Measurements from ENCODE around the gene EPB41L4B. TPM values are rescaled to one million over a fixed set of nuclear protein-coding genes. Genes with fewer than 3 reads are reported as not detected.

The EPB41L4B gene
- total RNA-seq, 2 donors from 2014 or later: 6.4 to 6.6 TPM

GRCh38 chr9:109231593-109231992 is 89.3 kb downstream of the EPB41L4B start:
- no peak overlapping the region for H3K4me3 ChIP-seq (ENCODE audit: low read length)
- DNase-seq: no peak
- H3K36me3 ChIP-seq (ENCODE audit: control insufficient read depth, insufficient read depth, low read length): no peaks in the 10 kb centered on the region
- H3K9ac ChIP-seq (ENCODE audit: extremely low read depth, low read length, poor library complexity, severe bottlenecking): no peak overlapping the region
- peaks cover 7% of the 10 kb centered on the region for H3K27me3 ChIP-seq (ENCODE audit: control insufficient read depth, insufficient read depth, low read length, poor library complexity, severe bottlenecking)
- Mint-ChIP-seq H3K9me3 (no peaks in the 10 kb centered on the region), H3K4me3 (no peak overlapping the region), H3K36me3 (ENCODE audit: low read depth) (no peaks in the 10 kb centered on the region), H3K27me3 (ENCODE audit: insufficient read depth) (peaks cover 1% of the 10 kb centered on the region), H3K4me1 (no peaks in the 10 kb centered on the region), H3K27ac (no peak overlapping the region)
- TF ChIP-seq, protein P1, sequence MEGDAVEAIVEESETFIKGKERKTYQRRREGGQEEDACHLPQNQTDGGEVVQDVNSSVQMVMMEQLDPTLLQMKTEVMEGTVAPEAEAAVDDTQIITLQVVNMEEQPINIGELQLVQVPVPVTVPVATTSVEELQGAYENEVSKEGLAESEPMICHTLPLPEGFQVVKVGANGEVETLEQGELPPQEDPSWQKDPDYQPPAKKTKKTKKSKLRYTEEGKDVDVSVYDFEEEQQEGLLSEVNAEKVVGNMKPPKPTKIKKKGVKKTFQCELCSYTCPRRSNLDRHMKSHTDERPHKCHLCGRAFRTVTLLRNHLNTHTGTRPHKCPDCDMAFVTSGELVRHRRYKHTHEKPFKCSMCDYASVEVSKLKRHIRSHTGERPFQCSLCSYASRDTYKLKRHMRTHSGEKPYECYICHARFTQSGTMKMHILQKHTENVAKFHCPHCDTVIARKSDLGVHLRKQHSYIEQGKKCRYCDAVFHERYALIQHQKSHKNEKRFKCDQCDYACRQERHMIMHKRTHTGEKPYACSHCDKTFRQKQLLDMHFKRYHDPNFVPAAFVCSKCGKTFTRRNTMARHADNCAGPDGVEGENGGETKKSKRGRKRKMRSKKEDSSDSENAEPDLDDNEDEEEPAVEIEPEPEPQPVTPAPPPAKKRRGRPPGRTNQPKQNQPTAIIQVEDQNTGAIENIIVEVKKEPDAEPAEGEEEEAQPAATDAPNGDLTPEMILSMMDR (conservative IDR thresholded peaks at IDR 0.05): no peak
- no peak overlapping the region for H3K27ac ChIP-seq (ENCODE audit: low read depth, low read length)
- no peaks in the 10 kb centered on the region for H3K4me1 ChIP-seq (ENCODE audit: control insufficient read depth, insufficient read depth, low read length)
- 88 to 89% methylated on average over 1 of the region's 1 CpG for WGBS, 2 experiments (ENCODE audit: insufficient coverage in 1 of 2, insufficient read length in 1 of 2)
- H3K9me3 ChIP-seq (ENCODE audit: control insufficient read depth, low read length): no peaks in the 10 kb centered on the region

GRCh38 chr9:109230277-109230676 is 90.6 kb downstream of the EPB41L4B start:
- TF ChIP-seq, protein P1 (conservative IDR thresholded peaks at IDR 0.05): no peak
- H3K4me3 ChIP-seq (ENCODE audit: low read length): no peak overlapping the region
- H3K36me3 ChIP-seq (ENCODE audit: control insufficient read depth, insufficient read depth, low read length): no peaks in the 10 kb centered on the region
- no peak overlapping the region for H3K9ac ChIP-seq (ENCODE audit: extremely low read depth, low read length, poor library complexity, severe bottlenecking)
- H3K27ac Mint-ChIP-seq: no peak overlapping the region
- H3K9me3 Mint-ChIP-seq: no peaks in the 10 kb centered on the region
- H3K27me3 Mint-ChIP-seq (ENCODE audit: insufficient read depth): peaks cover 4% of the 10 kb centered on the region
- no peaks in the 10 kb centered on the region for H3K9me3 ChIP-seq (ENCODE audit: control insufficient read depth, low read length)
- H3K27ac ChIP-seq (ENCODE audit: low read depth, low read length): no peak overlapping the region
- peaks cover 7% of the 10 kb centered on the region for H3K27me3 ChIP-seq (ENCODE audit: control insufficient read depth, insufficient read depth, low read length, poor library complexity, severe bottlenecking)
- H3K36me3 Mint-ChIP-seq (ENCODE audit: low read depth): no peaks in the 10 kb centered on the region
- 84 to 91% methylated on average over 3 to 4 of the region's 4 CpGs for WGBS, 2 experiments (ENCODE audit: insufficient coverage in 1 of 2, insufficient read length in 1 of 2)
- H3K4me3 Mint-ChIP-seq: no peak overlapping the region
- no peak for DNase-seq
- H3K4me1 ChIP-seq (ENCODE audit: control insufficient read depth, insufficient read depth, low read length): no peaks in the 10 kb centered on the region
- H3K4me1 Mint-ChIP-seq: no peaks in the 10 kb centered on the region

- TF ChIP-seq, protein P1 (conservative IDR thresholded peaks at IDR 0.05): no peak
- H3K27me3 ChIP-seq (ENCODE audit: control insufficient read depth, insufficient read depth, low read length, poor library complexity, severe bottlenecking): peaks cover 7% of the 10 kb centered on the region
- no peaks in the 10 kb centered on the region for H3K36me3 ChIP-seq (ENCODE audit: control insufficient read depth, insufficient read depth, low read length)
- 92 to 100% methylated on average over 3 of the region's 3 CpGs for WGBS, 2 experiments (ENCODE audit: insufficient coverage in 1 of 2, insufficient read length in 1 of 2)
- H3K4me3 ChIP-seq (ENCODE audit: low read length): no peak overlapping the region
- DNase-seq: no peak
- H3K9me3 Mint-ChIP-seq: no peaks in the 10 kb centered on the region
- no peak overlapping the region for H3K4me3 Mint-ChIP-seq
- no peak overlapping the region for H3K27ac Mint-ChIP-seq
- H3K4me1 ChIP-seq (ENCODE audit: control insufficient read depth, insufficient read depth, low read length): no peaks in the 10 kb centered on the region
- no peak overlapping the region for H3K27ac ChIP-seq (ENCODE audit: low read depth, low read length)
- H3K4me1 Mint-ChIP-seq: no peaks in the 10 kb centered on the region
- H3K27me3 Mint-ChIP-seq (ENCODE audit: insufficient read depth): peaks cover 4% of the 10 kb centered on the region
- H3K9ac ChIP-seq (ENCODE audit: extremely low read depth, low read length, poor library complexity, severe bottlenecking): no peak overlapping the region
- no peaks in the 10 kb centered on the region for H3K36me3 Mint-ChIP-seq (ENCODE audit: low read depth)
- no peaks in the 10 kb centered on the region for H3K9me3 ChIP-seq (ENCODE audit: control insufficient read depth, low read length)
Measured at GRCh38 chr9:109229682-109230081, 91.2 kb downstream of the EPB41L4B start.
